ENCODE results near the gene TNFRSF1B.
A peak's percentile ranks its signal among the peaks of the same experiment; 100 is the strongest.

TNFRSF1B gene

DNA sequence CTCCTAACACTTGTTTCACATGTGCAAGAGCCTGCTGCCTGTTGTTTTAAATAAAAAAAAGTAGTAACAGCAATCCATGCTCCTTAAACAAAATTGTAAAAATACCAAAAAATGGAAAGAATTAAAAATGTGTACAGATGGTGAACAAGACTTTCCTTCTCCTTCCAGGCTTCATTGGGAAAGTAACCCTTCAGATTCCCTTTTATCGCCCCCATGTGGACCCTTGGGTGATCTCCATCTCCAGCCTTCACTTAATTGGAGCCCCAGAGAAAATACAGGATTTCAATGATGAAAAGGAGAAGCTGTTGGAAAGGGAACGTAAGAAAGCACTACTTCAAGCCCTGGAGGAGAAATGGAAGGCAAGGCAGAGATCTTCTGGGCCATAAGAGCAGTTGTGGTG, 77.3 kb downstream of the TNFRSF1B start:
- TF ChIP-seq, protein P1, sequence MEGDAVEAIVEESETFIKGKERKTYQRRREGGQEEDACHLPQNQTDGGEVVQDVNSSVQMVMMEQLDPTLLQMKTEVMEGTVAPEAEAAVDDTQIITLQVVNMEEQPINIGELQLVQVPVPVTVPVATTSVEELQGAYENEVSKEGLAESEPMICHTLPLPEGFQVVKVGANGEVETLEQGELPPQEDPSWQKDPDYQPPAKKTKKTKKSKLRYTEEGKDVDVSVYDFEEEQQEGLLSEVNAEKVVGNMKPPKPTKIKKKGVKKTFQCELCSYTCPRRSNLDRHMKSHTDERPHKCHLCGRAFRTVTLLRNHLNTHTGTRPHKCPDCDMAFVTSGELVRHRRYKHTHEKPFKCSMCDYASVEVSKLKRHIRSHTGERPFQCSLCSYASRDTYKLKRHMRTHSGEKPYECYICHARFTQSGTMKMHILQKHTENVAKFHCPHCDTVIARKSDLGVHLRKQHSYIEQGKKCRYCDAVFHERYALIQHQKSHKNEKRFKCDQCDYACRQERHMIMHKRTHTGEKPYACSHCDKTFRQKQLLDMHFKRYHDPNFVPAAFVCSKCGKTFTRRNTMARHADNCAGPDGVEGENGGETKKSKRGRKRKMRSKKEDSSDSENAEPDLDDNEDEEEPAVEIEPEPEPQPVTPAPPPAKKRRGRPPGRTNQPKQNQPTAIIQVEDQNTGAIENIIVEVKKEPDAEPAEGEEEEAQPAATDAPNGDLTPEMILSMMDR (IDR thresholded peaks at IDR 0.05; ENCODE audit: insufficient read depth, low read depth, low read length, missing control alignments): peak; percentile 36

DNA sequence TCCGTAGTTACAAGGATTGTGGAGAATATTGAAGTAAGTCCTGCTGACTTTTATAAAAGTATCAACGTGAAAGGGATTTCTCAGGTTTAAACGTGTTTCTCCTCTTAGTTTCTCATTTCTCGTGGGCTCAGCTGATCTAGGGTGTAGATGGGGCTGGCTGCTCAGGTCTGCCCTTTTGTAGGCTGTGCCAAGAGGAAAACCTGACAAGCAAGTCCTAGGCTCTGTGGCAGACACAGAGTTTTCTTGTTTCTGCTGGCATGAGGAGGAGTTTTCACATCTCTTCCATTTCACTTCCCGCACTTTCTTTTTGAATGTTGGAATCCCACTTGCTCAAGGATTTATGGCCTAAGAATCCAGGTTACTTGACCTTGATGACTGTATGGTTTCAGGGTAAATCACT, 77.8 kb downstream of the TNFRSF1B start:
- TF ChIP-seq, protein P1 (IDR thresholded peaks at IDR 0.05; ENCODE audit: insufficient read depth, low read depth, low read length, missing control alignments): no peak
- peak; percentile 70 for DNase-seq (ENCODE audit: low read depth)
- H3K4me3 ChIP-seq (ENCODE audit: low read length): no peak overlapping the region

More for the DNA sequence above, 77.3 kb downstream of the TNFRSF1B start:
- DNase-seq (ENCODE audit: low read depth): peak; percentile 21
- H3K4me3 ChIP-seq (ENCODE audit: low read length): no peak overlapping the region

DNA sequence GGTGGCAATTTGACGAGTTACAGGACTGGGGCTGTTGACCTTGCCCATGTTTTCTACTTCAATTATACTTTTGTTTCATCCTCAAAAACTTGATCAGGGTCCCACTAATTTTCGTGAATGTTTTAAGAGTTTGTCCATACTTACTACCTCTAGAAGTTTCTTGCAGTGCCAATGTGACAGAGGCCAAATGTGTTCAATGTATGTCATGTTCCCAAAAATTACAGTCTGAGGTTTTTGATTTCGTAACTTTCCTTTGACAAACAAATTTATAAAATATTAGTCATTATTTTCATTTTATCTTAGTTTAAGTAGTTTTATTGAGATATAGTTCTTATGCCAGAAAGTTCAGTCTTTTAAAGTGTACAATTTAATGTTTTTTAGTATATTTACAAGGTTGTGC, 78.3 kb downstream of the TNFRSF1B start:
- TF ChIP-seq, protein P1 (IDR thresholded peaks at IDR 0.05; ENCODE audit: insufficient read depth, low read depth, low read length, missing control alignments): no peak
- no peak overlapping the region for H3K4me3 ChIP-seq (ENCODE audit: low read length)
- DNase-seq (ENCODE audit: low read depth): no peak

DNA sequence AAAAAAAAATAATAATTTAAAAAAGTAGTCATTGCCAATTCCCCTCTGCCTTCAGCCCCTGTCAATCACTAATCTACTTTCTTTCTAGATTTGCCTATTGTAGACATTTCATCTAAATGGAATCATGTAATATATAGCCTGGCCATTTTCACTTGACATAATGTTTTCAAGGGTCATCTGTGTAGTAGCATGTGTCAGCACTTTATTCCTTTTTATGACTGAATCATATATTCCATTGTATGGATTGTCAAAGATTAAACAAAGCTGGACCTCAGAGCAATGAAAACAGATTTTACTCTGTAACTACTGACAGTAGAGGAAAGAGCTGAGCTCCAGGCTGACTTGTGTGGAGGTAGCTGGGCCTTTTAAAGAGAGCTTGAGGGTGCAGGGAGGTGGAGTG, 78.9 kb downstream of the TNFRSF1B start:
- DNase-seq (ENCODE audit: low read depth): no peak
- no peak overlapping the region for H3K4me3 ChIP-seq (ENCODE audit: low read length)
- TF ChIP-seq, protein P1 (IDR thresholded peaks at IDR 0.05; ENCODE audit: insufficient read depth, low read depth, low read length, missing control alignments): no peak

DNA sequence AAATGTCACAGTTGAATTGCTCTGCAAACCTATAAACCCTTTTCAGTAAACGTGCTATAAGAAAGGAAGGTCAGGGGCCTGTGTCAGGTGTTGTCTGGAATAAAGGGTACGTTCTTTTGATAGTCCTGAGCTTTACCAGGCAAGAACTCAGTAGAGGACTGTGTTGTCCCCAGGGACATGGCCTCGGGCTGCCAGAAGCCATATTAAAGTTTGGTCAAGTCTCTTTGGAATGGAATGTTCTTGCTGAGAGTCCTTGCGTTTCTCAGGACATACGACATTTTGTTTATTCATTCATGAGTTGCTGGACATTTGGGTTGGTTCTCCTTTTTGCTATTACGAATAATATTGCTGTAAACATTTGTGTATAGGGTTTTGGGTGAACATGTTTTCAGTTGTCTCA, 79.8 kb downstream of the TNFRSF1B start:
- TF ChIP-seq, protein P1 (IDR thresholded peaks at IDR 0.05; ENCODE audit: insufficient read depth, low read depth, low read length, missing control alignments): no peak
- no peak for DNase-seq (ENCODE audit: low read depth)
- H3K4me3 ChIP-seq (ENCODE audit: low read length): no peak overlapping the region

DNA sequence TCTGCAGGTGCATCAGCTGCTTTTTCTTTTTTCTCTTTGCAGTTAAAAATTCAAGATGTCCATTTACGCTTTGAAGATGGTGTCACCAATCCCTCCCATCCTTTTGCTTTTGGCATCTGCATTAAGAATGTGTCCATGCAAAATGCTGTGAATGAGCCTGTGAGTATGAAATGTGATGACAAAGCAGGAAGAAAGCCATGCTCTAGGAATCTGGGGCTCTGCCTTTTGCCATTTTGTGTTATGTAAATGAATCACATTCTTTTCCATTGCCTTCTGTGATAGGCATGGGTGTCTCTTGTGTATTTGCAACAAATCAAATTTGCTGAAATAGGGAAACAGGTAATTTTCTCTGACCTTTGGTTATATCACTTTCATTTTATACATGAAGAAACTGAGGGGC, 82.4 kb downstream of the TNFRSF1B start:
- TF ChIP-seq, protein P1 (IDR thresholded peaks at IDR 0.05; ENCODE audit: insufficient read depth, low read depth, low read length, missing control alignments): no peak
- H3K4me3 ChIP-seq (ENCODE audit: low read length): no peak overlapping the region
- DNase-seq (ENCODE audit: low read depth): peak; percentile 17

DNA sequence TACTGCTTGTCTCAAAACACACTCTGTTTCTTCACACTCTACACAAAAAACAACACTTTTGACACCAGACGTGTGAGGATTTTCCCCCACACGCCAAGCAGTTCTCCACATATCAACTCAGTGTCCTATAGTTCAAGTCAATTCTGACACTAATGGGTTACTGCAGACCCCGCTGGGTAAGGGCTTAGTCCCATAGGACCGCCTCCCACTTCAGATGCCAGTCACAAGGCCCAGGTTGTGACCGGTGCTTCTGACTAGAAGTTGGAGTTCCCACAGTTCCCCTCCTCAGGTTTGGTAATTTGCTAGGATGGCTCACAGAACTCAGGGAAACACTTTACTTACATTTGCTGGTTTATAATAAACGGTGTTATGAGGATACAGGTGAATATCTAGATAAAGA, 83.0 kb downstream of the TNFRSF1B start:
- TF ChIP-seq, protein P1 (IDR thresholded peaks at IDR 0.05; ENCODE audit: insufficient read depth, low read depth, low read length, missing control alignments): no peak

More for the DNA sequence above, 83.0 kb downstream of the TNFRSF1B start:
- DNase-seq (ENCODE audit: low read depth): no peak
- no peak overlapping the region for H3K4me3 ChIP-seq (ENCODE audit: low read length)
